Measurements from ENCODE around the gene BICD2. TPM values are rescaled to one million over a fixed set of nuclear protein-coding genes. Genes with fewer than 3 reads are reported as not detected.

BICD2 gene
- total and polyA plus RNA-seq, 9 of the 15 experiments (the other 6 are each of a cell fraction or from before 2014, with no cell fraction given), result 3.6 to 23.4 (median 11.8) TPM

GRCh38 chr9:92738661-92739081 is 26.0 kb downstream of the BICD2 start (continued):
- TF ChIP-seq, protein P1, sequence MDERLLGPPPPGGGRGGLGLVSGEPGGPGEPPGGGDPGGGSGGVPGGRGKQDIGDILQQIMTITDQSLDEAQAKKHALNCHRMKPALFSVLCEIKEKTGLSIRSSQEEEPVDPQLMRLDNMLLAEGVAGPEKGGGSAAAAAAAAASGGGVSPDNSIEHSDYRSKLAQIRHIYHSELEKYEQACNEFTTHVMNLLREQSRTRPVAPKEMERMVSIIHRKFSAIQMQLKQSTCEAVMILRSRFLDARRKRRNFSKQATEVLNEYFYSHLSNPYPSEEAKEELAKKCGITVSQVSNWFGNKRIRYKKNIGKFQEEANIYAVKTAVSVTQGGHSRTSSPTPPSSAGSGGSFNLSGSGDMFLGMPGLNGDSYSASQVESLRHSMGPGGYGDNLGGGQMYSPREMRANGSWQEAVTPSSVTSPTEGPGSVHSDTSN (CRISPR knock-in tag; IDR thresholded peaks at IDR 0.05; ENCODE audit: low read depth), result no peak
- TF ChIP-seq, protein P1 (tag; conservative IDR thresholded peaks at IDR 0.05; ENCODE audit: low read depth), result no peak
- TF ChIP-seq SMARCE1 (IDR thresholded peaks at IDR 0.05), result no peak
- TF ChIP-seq ZFP30 (CRISPR knock-in tag; IDR thresholded peaks at IDR 0.05; ENCODE audit: borderline replicate concordance), result no peak
- no peak for TF ChIP-seq MTF1 (CRISPR knock-in tag; IDR thresholded peaks at IDR 0.05; ENCODE audit: borderline replicate concordance)
- no peak for TF ChIP-seq ZBTB7A (IDR thresholded peaks at IDR 0.05; ENCODE audit: borderline replicate concordance, control insufficient read depth, low read depth, low read length)

GRCh38 chr9:92737611-92738299 is 26.9 kb downstream of the BICD2 start:
- H3K27me3 ChIP-seq (ENCODE audit: control insufficient read depth in 2 of 2, insufficient read depth in 2 of 2, low read length in 2 of 2), result no peaks in the 10 kb centered on the region
- POLR2A ChIA-PET, result interaction anchor here (1.2 kb wide), 2 partner anchors 7 to 10 kb away, joined by 3 read pairs; no protein-coding TSS in a partner anchor
- peaks cover 81% of the 10 kb centered on the region for H3K79me2 ChIP-seq (ENCODE audit: control insufficient read depth, insufficient read depth, low read length)
- ATAC-seq (no peak; the same call in 2 of the 3 replicates), DNase-seq (ENCODE audit: extremely low read depth in 1 of 4, low spot score in 3 of 4) (no peak), FAIRE-seq (no peak)
- H3K9me1 ChIP-seq (ENCODE audit: control insufficient read depth, insufficient read depth, low read length), result peaks cover 8% of the 10 kb centered on the region
- peaks cover 11 to 12% of the 10 kb centered on the region in 2 experiments for H3K4me1 ChIP-seq (replicated peaks in 1 of 2; ENCODE audit: control insufficient read depth in 2 of 2, insufficient read depth in 2 of 2, low read length in 2 of 2)
- 84% methylated on average over 12 of the region's 13 CpGs for WGBS (ENCODE audit: insufficient coverage, low coverage, missing lambda C conversion rate)
- intact Hi-C loops (cut with micrococcal nuclease), result no loop called here
- no peak overlapping the region for H3K4me3 ChIP-seq
- H3K9ac ChIP-seq (ENCODE audit: insufficient read depth in 1 of 2, low read depth in 2 of 2, low read length in 2 of 2), result peak overlapping the region in 1 of 2 experiments; percentile 36; a peak in 2 of 4 replicates
- H3K9me3 ChIP-seq (replicated peaks; ENCODE audit: control insufficient read depth, insufficient read depth, low read depth, low read length), result no peaks in the 10 kb centered on the region
- H3K36me3 ChIP-seq (ENCODE audit: control insufficient read depth, insufficient read depth, low read length), result no peaks in the 10 kb centered on the region; the same call in 2 of the 3 replicates
- H2AFZ ChIP-seq (ENCODE audit: low read depth, low read length), result no peak overlapping the region
- H3K27ac ChIP-seq (ENCODE audit: extremely low read depth, low read depth, low read length), result no peak overlapping the region
- in situ Hi-C loops (cut with MboI), result no loop called here
- no TSS peak for BruUV-seq (replicated peaks)
- H4K20me1 ChIP-seq (replicated peaks; ENCODE audit: control insufficient read depth, insufficient read depth, low read length), result peaks cover 52% of the 10 kb centered on the region
- no peak overlapping the region for H3K4me2 ChIP-seq (ENCODE audit: insufficient read depth, low read length)
- CTCF ChIA-PET (ENCODE audit: low intra/inter-chr PET ratio), result no interaction called here
- no peak for TF ChIP-seq ELF2 (CRISPR knock-in tag; IDR thresholded peaks at IDR 0.05)
- TF ChIP-seq, protein P2, sequence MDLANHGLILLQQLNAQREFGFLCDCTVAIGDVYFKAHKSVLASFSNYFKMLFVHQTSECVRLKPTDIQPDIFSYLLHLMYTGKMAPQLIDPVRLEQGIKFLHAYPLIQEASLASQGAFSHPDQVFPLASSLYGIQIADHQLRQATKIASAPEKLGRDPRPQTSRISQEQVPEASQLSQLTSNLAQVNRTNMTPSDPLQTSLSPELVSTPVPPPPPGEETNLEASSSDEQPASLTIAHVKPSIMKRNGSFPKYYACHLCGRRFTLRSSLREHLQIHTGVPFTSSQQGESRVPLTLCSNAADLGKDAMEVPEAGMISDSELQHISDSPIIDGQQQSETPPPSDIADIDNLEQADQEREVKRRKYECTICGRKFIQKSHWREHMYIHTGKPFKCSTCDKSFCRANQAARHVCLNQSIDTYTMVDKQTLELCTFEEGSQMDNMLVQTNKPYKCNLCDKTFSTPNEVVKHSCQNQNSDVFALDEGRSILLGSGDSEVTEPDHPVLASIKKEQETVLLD (IDR thresholded peaks at IDR 0.05), result no peak
- no peak for TF ChIP-seq E2F3 (CRISPR knock-in tag; IDR thresholded peaks at IDR 0.05)
- TF ChIP-seq SNRNP70 (optimal IDR thresholded peaks at IDR 0.05; ENCODE audit: low read depth, low read length), result no peak
- TF ChIP-seq RCOR1 (IDR thresholded peaks at IDR 0.05; ENCODE audit: borderline replicate concordance in 1 of 2, low read depth in 2 of 2, low read length in 2 of 2), result no peak
- TF ChIP-seq HOXB6 (CRISPR knock-in tag; IDR thresholded peaks at IDR 0.05; ENCODE audit: borderline replicate concordance), result no peak
- TF ChIP-seq TAF15 (IDR thresholded peaks at IDR 0.05; ENCODE audit: low read depth, low read length), result no peak
- no peak for TF ChIP-seq PREB (CRISPR knock-in tag; IDR thresholded peaks at IDR 0.05)
- TF ChIP-seq SAFB2 (IDR thresholded peaks at IDR 0.05; ENCODE audit: borderline replicate concordance, low read depth, low read length, severe bottlenecking), result no peak
